Neural cell (in vitro differentiated cells): ENCODE data around the gene ARL15.

Source experiments
- CTCF ChIP-seq: fragments of 450-650 bp; IDR thresholded peaks from 2 replicates; pipeline ENCODE4 v1.5.1; 2014; ENCODE audit warnings: antibody characterized with exemption, mild to moderate bottlenecking, moderate library complexity; ENCODE audit not compliant: poor library complexity, severe bottlenecking
- EZH2 ChIP-seq: fragments of 200-600, 300-800 bp; shearing (Covaris generic), sonication (generic); IDR thresholded peaks from 2 replicates; pipeline ENCODE4 v1.6.1; 2014; ENCODE audit warnings: antibody characterized with exemption, low read length, borderline replicate concordance, mild to moderate bottlenecking; ENCODE audit not compliant: insufficient read depth, poor library complexity, severe bottlenecking
- MXI1 ChIP-seq: fragments of 450-650 bp; conservative IDR thresholded peaks from 2 replicates; pipeline ENCODE4 v1.6.1; 2014; ENCODE audit warnings: antibody characterized with exemption, mild to moderate bottlenecking; ENCODE audit not compliant: poor library complexity, severe bottlenecking
- POLR2AphosphoS5 ChIP-seq: IDR thresholded peaks from 2 replicates; pipeline ENCODE4 v1.6.1; 2012
- RAD21 ChIP-seq: fragments of 450-650 bp; conservative IDR thresholded peaks from 2 replicates; pipeline ENCODE4 v1.6.1; 2014; ENCODE audit warnings: antibody characterized with exemption, mild to moderate bottlenecking, moderate library complexity
- SMC3 ChIP-seq: fragments of 450-650 bp; conservative IDR thresholded peaks from 2 replicates; pipeline ENCODE4 v1.6.1; 2014; ENCODE audit warnings: antibody characterized with exemption, mild to moderate bottlenecking, moderate library complexity; ENCODE audit not compliant: poor library complexity
- TAF1 ChIP-seq: IDR thresholded peaks from 2 replicates; pipeline ENCODE4 v1.6.1; 2012; ENCODE audit warnings: low read depth

DNA sequence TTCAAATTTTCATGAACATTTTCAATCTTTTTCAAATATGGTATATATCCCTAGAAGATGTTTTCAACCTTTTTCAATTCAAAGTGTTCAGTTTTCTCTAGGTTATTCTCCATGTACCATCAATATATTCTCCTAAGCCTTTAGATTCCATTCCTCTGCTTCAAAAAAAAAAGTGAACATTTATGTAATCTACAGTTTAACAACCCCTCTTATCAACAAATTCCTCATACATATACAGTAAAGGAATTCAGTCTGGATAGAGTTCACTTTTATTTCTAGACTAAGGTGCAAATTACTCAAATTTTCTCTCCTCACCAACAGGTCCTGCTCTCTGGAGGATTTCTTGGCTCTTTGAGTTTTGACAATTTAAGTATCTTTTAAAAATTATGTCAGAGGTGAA is 150.0 kb downstream of the ARL15 start:
- TF ChIP-seq CTCF: no peak
- no peak for TF ChIP-seq SMC3
- TF ChIP-seq POLR2AphosphoS5: no peak
- no peak for TF ChIP-seq RAD21
- TF ChIP-seq EZH2: no peak
- no peak for TF ChIP-seq TAF1
- no peak for TF ChIP-seq MXI1
